ENCODE data around the gene LMBR1L. TPM values are rescaled to one million over a fixed set of nuclear protein-coding genes. Genes with fewer than 3 reads are reported as not detected.
A peak's percentile ranks its signal among the peaks of the same experiment; 100 is the strongest.

The LMBR1L gene
- total RNA-seq, 2 experiments from 2014 or later, result 37.2 to 43.6 TPM

DNA sequence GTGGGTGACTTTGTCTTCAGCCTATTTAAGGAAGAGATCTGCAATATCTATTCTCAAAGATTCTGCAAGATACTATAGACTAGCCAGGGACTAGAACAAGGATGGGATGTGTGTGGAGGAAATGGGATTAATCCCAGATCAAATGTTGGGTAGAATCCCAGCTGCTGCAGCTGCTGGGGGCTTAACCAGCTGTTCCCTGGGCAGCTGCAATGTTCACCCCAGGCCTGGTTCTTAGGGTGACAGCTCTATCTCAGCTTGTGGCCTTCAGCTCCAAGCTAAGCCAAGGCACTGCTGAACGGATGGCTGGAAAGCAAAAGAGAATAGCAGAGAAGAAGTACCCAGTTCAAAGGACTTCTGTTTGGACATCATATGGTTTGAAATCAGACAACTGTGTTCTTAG, 30.9 kb downstream of the LMBR1L start:
- Histone ChIP-seq H3K9me2 (ENCODE audit: insufficient read depth, low read length) (no peaks in the 10 kb centered on the region), H3K27ac (ENCODE audit: low read depth, low read length, poor library complexity, severe bottlenecking) (no peak overlapping the region), H3K9me3 (ENCODE audit: low read length) (no peaks in the 10 kb centered on the region), H4K20me1 (ENCODE audit: insufficient read depth, low read length) (no peaks in the 10 kb centered on the region), H3K4me1 (ENCODE audit: insufficient read depth, low read length, poor library complexity, severe bottlenecking) (no peaks in the 10 kb centered on the region), H3K4me2 (ENCODE audit: low read length) (no peak overlapping the region), H3K4me3 (ENCODE audit: low read depth, low read length, poor library complexity, severe bottlenecking) (no peak overlapping the region), H2AFZ (ENCODE audit: low read length) (no peak overlapping the region), H3K79me2 (ENCODE audit: insufficient read depth, low read depth, low read length) (no peaks in the 10 kb centered on the region), H3K36me3 (ENCODE audit: insufficient read depth, low read length) (no peaks in the 10 kb centered on the region)
- intact Hi-C loops (cut with micrococcal nuclease; ENCODE audit: unreplicated experiment), result no loop called here
- CTCF ChIA-PET (ENCODE audit: unreplicated experiment), result no interaction called here
- no TSS peak for BruUV-seq (replicated peaks)
- DNase-seq (ENCODE audit: low spot score), result no peak
- no peak for TF ChIP-seq EZH2phosphoT487 (IDR thresholded peaks at IDR 0.05; ENCODE audit: borderline replicate concordance, low read depth, low read length)
- TF ChIP-seq, protein P1, sequence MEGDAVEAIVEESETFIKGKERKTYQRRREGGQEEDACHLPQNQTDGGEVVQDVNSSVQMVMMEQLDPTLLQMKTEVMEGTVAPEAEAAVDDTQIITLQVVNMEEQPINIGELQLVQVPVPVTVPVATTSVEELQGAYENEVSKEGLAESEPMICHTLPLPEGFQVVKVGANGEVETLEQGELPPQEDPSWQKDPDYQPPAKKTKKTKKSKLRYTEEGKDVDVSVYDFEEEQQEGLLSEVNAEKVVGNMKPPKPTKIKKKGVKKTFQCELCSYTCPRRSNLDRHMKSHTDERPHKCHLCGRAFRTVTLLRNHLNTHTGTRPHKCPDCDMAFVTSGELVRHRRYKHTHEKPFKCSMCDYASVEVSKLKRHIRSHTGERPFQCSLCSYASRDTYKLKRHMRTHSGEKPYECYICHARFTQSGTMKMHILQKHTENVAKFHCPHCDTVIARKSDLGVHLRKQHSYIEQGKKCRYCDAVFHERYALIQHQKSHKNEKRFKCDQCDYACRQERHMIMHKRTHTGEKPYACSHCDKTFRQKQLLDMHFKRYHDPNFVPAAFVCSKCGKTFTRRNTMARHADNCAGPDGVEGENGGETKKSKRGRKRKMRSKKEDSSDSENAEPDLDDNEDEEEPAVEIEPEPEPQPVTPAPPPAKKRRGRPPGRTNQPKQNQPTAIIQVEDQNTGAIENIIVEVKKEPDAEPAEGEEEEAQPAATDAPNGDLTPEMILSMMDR (conservative IDR thresholded peaks at IDR 0.05; ENCODE audit: low read length), result no peak
- POLR2A ChIA-PET, result interaction anchor here (2.5 kb wide), 1 partner anchor 25 kb away, joined by 5 read pairs; no protein-coding TSS in a partner anchor

DNA sequence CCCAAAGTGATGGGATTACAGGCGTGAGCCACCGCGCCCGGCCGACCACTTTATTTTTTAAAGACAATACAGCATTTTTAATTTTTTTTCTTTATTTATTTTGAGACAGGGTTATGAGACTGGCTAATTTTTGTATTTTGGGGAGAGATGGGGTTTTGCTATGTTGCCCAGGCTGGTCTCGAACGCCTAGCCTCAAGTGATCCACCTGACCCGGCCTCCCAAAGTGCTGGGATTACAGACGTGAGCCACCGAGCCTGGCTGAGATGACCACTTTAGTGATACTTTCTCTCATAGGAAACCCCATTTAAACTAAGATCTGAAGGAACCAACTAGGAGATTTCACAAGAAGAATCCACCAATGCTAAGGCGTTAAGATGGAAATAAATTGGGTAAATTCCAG, 39.7 kb downstream of the LMBR1L start:
- Histone ChIP-seq H3K9me2 (ENCODE audit: insufficient read depth, low read length) (no peaks in the 10 kb centered on the region), H3K4me2 (ENCODE audit: low read length) (no peak overlapping the region), H3K79me2 (ENCODE audit: insufficient read depth, low read depth, low read length) (no peaks in the 10 kb centered on the region), H3K27ac (ENCODE audit: low read depth, low read length, poor library complexity, severe bottlenecking) (no peak overlapping the region), H4K20me1 (ENCODE audit: insufficient read depth, low read length) (no peaks in the 10 kb centered on the region), H3K36me3 (ENCODE audit: insufficient read depth, low read length) (no peaks in the 10 kb centered on the region), H3K4me3 (ENCODE audit: low read depth, low read length, poor library complexity, severe bottlenecking) (no peak overlapping the region), H3K9me3 (ENCODE audit: low read length) (no peaks in the 10 kb centered on the region), H3K4me1 (ENCODE audit: insufficient read depth, low read length, poor library complexity, severe bottlenecking) (peaks cover 10% of the 10 kb centered on the region), H2AFZ (ENCODE audit: low read length) (no peak overlapping the region)
- TF ChIP-seq, protein P1 (conservative IDR thresholded peaks at IDR 0.05; ENCODE audit: low read length), result no peak
- no peak for TF ChIP-seq EZH2phosphoT487 (IDR thresholded peaks at IDR 0.05; ENCODE audit: borderline replicate concordance, low read depth, low read length)
- no TSS peak for BruUV-seq (replicated peaks)
- ChIA-PET POLR2A (interaction anchor here (0.7 to 1.4 kb wide), 4 partner anchors 11 to 119 kb away, joined by 3 to 6 read pairs (median 4); partner anchors contain the start of gene KMT2D), CTCF (ENCODE audit: unreplicated experiment) (no interaction called here)
- DNase-seq (ENCODE audit: low spot score), result no peak
- intact Hi-C loops (cut with micrococcal nuclease; ENCODE audit: unreplicated experiment), result no loop called here

DNA sequence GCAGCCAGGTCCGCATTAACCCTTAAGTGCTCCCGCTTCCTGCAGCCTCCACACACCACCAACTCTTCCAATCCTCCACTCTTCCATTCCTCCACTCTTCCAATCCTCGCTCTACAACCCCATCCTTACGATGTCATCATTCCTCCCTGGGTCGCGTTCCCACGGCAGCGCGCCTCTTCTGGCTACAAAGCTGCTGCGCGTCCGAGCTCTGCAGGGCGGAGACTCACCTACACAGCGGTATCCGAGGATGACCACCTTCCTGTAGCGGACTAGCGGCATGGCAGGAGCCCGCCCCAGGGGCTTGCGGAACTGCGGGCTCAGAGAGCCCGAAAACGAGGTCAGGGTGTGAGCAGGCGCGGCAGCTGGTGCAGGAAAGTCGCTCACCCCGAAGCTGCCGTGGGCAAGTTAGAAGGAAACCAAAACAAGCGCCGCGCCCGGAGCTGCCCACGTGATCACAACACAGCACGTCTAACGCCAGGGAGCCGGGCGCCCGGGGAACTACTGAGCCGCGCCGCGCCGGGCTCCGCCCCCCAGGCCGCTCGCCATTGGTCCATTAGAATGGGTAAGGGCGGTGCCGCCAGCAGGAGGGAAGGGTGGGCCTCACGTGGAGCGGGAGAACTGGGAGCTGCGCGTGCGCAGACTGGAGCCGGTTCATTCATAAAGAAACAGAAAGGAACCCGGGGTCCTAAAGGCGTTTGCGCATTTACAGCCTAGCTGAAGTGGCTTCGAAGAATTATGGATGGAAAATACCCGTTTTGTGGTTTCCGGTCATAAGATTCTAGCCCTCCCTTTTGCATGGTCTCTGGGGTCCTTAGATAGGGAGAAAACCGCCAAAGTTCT, 40.9 kb downstream of the LMBR1L start, which contains the start of gene RHEBL1:
Gene RHEBL1 (minus strand): TSS at position 473 of the 840 bp plus-strand sequence. CDS start 194 bp downstream, at position 279.
- Histone ChIP-seq H3K4me1 (ENCODE audit: insufficient read depth, low read length, poor library complexity, severe bottlenecking) (peaks cover 10% of the 10 kb centered on the region), H3K4me3 (ENCODE audit: low read depth, low read length, poor library complexity, severe bottlenecking) (peak within 1 kb of the TSS; percentile 83), H4K20me1 (ENCODE audit: insufficient read depth, low read length) (no peaks in the 10 kb centered on the region), H3K36me3 (ENCODE audit: insufficient read depth, low read length) (no peaks in the 10 kb centered on the region), H2AFZ (ENCODE audit: low read length) (peak within 1 kb of the TSS; percentile 93), H3K4me2 (ENCODE audit: low read length) (peak within 1 kb of the TSS; percentile 84), H3K79me2 (ENCODE audit: insufficient read depth, low read depth, low read length) (no peaks in the 10 kb centered on the region), H3K9me2 (ENCODE audit: insufficient read depth, low read length) (no peaks in the 10 kb centered on the region), H3K27ac (ENCODE audit: low read depth, low read length, poor library complexity, severe bottlenecking) (peak within 1 kb of the TSS; percentile 28), H3K9me3 (ENCODE audit: low read length) (no peaks in the 10 kb centered on the region)
- peak; percentile 98 for DNase-seq (ENCODE audit: low spot score)
- POLR2A ChIA-PET, result interaction anchor here (0.6 to 1.4 kb wide), 9 partner anchors 12 to 121 kb away, joined by 3 to 10 read pairs (median 5); partner anchors contain the start of genes ARF3 and TUBA1A
- intact Hi-C loops (cut with micrococcal nuclease; ENCODE audit: unreplicated experiment), result no loop called here
- TF ChIP-seq, protein P1 (conservative IDR thresholded peaks at IDR 0.05; ENCODE audit: low read length), result peak; percentile 64
- TF ChIP-seq EZH2phosphoT487 (IDR thresholded peaks at IDR 0.05; ENCODE audit: borderline replicate concordance, low read depth, low read length), result no peak
- no TSS peak for BruUV-seq (replicated peaks)
- CTCF ChIA-PET (ENCODE audit: unreplicated experiment), result interaction anchor here (0.6 to 1.0 kb wide), 2 partner anchors 22 to 61 kb away, joined by 4 to 5 read pairs; partner anchors contain the start of gene TUBA1B
